HG03520 (cell line): ENCODE measurements around the gene IGSF3.

Experiments used
- ATAC-seq: cut with Tn5 transposase; IDR thresholded peaks from one replicate; pipeline ENCODE4 v1.9.1; 2021; ENCODE audit warnings: mild to moderate bottlenecking, moderate library complexity; ENCODE audit not compliant: unreplicated experiment

IGSF3 gene

DNA sequence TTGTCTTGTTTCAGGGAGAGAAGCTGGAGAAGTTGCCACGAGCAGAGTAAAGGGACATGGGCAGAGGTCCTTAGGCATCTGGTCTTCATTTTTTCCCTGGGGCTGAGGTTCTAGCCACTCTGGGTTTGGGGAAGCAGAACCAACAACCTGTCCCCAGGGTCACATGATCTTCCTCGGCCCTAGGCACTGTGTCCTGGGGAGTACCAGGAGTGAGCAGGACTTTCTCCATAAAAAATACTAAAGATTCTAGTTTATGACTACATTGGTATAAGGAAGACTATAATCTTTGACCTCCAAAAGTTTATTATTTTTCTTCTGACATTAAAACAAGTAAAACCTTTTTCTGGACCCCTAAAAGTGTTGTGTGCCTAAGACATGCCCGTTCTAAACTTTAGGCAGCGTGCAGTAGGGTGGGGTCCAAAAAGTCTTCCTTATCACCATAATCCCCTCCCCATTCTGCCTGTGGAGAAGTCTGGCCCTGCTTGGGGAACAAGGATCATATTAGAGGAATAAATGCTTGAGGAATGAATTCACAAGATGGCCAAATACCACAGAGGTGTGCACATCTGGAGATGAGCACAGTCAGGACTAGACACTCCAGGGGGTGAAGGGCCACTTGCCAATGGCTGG lies 19.3 kb upstream of the IGSF3 start:
- ATAC-seq, result no peak

DNA sequence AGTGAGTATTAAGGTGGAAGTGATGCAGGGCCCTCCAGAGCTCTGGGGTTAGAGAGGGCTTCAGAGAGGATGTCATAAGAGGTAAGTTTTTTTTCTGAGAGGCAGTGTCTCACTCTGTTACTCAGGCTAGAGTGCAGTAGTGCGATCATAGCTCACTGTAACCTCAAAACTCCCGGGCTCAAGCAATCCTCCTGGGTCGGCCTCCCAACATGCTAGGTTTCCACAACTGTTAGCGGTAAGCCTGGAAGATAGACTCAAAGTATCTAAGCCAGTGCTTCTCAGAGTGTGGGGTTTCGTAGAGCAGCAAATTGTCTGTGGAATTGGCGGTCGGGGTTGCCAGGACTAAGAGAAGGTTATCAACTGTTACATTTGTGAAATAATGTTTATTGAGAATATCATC lies 18.6 kb upstream of the IGSF3 start:
- ATAC-seq, result no peak

DNA sequence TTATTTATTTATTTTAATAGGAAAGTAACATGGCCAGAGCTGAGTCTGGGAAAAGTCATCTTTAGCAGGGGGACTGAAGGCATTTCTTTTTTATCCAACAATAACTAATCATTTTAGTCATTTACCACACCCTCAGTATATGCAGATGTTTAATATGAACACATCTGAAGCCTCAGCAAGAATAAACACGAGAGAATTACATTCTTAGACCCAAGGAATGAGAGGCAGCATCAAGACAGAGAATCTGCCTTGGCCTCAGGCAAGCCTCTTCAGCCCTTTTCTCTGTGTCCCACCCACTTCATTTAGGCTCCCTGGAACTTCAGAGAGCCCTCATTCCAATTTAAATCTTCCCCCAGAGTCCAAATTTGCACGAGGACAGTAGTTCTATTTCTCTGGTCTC lies 17.0 kb upstream of the IGSF3 start:
- no peak for ATAC-seq

GRCh38 chr1:116682641-116683221 lies 15.2 kb upstream of the IGSF3 start:
- ATAC-seq, result no peak

DNA sequence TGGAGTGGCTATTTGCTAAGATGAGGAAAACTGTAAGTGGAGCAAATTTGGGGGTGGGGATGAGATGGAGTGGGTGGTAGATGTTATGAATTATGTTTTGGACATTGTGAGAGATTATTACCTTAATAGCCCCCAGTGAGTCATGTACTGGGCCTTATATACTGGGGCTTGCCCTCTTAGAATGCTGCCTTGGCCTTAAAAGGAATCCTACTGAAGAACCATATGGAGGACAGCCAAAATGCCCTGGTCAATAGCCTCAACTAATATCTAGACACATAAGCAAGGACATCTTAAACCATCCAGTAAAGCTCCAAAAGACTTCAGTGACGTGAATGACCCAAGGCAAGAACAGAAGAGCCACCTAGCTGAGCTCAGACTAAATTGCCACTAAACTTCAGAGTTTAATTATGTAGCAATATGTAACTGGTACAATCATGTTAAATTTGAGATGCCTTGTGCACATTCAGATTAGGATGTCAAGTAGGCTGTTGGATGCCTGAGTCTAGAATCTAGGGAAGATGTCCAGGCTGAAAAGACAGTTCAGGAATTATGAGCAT lies 13.9 kb upstream of the IGSF3 start:
- ATAC-seq, result no peak

- ATAC-seq, result no peak
These were observed 13.2 kb upstream of the IGSF3 start for GRCh38 chr1:116680752-116681151.

DNA sequence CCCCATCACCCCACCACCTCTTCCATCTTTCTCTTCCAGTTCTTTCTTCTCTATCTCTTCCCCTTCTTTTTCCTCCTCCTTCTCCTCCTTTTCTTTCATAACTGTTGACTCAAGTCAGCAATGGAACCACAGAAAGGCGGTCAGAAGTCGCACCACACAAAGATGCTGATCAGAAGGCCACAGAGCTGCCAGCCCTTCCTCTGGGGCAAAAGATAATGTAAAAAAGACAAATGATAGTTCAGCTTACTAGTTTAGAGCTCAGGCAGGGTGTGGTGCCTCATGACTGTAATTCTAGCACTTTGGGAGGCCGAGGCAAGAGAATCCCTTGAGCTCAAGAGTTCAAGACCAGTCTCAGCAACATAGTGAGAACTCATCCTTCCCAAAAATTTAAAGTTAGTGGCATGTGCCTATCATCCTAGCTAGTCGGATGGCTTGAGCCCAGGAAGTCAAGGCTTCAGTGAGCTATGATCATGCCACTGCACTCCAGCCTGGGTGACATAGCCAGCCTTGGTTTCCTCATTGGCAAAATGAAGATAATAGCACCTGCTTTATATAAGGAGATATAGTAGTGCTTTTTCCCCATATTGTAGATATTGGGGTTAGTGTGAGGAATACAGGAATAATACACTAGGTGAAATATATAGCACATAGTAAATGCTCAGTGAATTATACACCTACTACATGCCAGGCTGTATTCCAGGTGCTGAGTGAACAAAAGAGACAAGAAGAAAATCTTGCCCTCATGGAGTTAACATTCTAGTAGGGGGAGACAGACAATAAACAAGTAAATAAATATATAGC lies 12.5 kb upstream of the IGSF3 start:
- ATAC-seq, result no peak

DNA sequence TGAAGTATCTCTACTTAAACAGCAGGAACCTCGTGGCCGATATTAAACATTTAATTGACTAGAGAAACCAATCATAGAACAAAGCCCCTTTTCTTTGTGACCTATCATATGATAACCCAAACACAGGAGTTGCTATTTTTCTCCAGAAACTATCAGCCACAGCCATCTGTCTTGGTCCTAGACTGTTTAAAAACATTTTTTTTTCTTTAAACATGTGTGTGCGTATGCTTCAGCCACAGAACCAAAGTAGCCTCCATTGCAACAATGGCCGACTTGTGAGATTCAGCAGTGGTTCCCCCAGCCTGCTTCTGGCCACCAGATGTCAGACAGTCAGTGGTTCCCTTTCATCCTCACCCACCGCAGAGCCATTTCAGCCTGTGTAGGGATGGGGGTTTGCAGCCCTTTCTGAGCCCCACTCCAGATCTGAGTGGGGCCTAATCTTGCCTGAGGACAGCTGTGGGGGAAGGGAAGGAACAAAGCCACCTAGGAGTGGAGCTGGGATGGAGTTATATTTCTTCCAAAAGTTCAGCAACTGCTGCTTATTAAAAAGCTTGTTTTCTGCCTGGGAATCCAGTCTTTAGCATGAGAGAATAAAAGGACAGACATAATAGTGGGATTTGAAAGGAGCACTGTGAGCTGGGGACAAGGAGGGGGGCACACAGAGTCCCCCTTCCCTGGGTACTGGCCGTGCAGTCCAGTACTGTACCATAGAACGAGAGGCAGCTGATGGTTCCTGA lies 11.7 kb upstream of the IGSF3 start:
- ATAC-seq, result no peak

DNA sequence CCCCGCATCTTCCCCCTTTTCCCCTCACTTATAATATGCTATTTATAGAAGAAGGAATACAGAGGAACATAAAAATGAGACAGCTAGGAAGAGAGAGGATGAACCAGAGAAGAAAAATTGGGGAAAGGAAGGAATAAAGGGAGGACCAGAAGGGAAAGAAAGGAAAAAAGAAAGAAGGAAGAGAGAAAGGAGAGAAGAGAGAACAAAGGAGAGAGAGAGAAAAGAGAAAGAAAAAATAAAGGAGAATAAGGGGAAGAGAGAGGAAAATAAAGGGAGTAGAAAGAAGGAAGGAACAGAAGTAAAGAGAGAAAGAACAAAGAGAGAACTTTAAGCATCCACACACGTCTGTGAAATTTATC lies 11.2 kb upstream of the IGSF3 start:
- no peak for ATAC-seq

DNA sequence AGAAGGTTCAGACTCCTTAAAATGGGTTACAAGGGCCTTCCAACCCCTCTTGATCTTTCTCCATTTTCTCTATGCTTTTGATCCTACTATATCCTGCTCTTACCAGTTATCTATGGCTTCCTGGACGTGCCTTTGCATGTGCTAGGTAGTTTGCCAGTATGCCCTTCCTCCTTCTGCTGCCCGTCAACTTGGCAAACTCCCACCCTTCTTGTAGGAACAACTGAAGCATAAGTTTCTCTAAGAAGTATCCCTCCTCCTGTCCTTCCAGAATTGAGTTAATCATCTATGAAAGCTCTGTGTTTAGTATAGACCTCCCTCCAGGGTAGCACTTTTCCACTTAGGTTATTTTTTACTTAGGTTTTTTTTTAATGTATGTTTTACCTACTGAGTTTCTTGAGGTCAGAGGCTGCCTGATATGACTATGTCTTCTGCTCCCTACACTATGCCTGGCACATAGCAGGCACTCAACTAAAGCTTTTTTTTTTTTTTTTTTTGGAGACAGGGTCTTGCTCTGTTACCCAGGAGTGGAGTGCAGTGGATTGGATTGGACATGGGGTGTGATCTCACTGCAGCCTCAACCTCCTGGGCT lies 10.0 kb upstream of the IGSF3 start:
- ATAC-seq, result no peak

- ATAC-seq, result no peak
These were observed 8.8 kb upstream of the IGSF3 start for GRCh38 chr1:116676291-116676690.

DNA sequence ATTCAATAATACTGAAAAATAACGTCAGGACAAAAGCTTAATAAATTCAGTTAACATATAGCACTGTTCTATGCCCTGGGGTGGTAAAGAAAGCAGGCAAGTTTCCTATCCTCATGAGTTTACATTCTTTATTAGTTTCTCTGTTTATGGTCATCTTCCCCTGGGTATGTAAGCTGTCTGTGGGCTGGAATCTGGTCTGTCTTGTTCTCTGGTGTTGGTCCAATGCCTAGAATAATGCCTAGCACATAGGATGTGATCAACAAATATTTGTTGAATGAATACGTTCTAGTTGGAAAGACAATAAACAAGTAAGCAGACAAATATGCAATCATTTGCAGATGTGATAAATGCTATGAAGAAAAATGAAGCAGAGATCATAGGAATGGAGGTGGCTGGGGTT lies 7.2 kb upstream of the IGSF3 start:
- no peak for ATAC-seq

DNA sequence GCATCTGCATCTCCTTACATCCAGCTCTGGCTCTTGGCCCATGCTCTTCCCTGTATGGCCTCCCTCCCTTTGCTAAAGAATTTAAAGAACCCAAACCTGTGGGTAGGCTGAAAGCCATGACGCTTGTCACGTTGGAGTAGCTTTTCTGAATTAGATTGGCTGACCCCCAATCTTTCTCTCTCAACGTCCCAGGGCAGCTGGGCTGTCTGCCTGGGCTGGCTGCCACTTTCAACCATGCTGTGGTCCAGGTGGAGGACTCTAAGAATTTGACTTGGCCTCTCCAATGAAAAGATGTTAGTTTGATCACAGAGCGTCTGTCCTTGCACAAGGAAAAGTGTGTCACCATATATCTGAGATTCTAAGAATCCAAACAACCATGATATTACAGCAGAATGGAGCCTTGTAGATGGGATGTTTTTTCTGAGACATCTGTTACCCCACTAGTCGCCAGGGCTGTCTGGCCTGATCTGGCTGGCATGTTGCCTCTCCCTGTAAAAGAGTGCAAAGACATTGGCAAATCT lies 6.5 kb upstream of the IGSF3 start:
- ATAC-seq, result no peak

DNA sequence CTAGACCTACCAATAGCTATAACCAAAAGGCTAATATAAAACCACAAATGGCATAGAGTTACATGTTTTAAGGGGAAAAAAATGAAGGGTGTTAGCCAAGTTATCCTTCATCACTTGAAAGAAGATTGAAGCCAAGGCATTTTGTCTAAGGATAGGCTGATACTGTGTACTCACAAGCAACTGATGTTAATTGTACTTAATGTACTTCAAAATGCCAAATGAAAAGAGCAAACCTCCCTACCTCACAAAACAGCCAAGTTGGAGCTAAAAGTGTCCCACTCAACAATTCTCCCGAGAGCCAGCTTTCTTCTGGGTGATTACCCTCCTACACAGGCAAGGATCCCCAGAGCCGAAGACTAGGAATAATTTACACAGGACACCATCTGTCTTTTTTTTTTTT lies 4.4 kb upstream of the IGSF3 start:
- ATAC-seq, result no peak

GRCh38 chr1:116671072-116671760 lies 3.7 kb upstream of the IGSF3 start:
- ATAC-seq, result no peak

- ATAC-seq, result no peak
These were observed 744 bp upstream of the IGSF3 start for GRCh38 chr1:116668277-116668676.

DNA sequence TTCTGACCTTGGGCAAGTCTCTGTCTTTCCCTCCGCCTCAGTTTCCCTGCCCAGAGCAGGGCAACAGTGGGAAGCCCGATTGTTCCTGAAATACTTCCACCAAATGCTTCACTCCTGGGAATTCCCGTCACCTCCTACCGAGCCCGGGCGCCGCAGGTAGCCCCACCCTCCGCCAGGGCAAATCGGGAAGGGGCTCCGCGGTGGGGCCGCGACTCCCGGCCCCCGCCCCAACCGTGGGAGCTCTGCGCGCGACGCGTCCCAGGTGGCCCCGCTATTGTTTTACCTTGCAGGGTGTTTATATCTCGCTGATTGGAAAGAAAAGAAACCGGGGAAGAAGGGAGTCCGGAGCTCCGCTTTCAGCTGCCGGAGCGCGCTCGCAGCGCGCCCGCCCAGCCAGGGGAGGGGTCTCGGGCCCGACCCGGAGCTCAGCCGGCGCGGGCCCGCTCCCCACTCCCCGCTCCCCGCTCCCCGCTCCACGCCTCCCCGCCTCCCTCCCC lies 407 bp downstream of the IGSF3 start:
- ATAC-seq, result no peak

GRCh38 chr1:116666187-116667077 lies 1.1 kb downstream of the IGSF3 start:
- no peak for ATAC-seq

DNA sequence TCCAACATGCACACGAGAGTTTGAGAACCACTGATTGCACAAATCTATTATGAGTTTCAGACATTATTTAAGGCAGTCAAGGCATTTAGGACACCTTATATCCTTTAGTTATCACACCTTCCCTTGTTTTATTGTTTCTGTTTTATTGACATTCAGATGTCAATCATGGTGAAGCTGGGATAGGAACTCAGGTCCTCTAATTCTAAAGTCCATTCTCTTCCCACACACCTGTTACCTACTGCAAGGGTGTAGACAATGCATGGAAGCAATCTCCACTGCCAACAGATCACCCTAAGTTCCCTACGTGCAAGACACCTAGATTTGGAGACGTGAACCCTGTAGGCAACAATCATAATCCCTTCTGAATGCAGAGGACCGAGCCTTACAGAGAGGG lies 2.6 kb downstream of the IGSF3 start:
- ATAC-seq, result no peak
